Nephron (organoid): ENCODE measurements around the gene MED28.

Experiments used
- H3K27ac Mint-ChIP-seq, 3 experiments: 2 replicates each; pipeline ENCODE4 v1.8.0; 2020; ENCODE audit warnings: mixed read lengths in 3 of 3, mild to moderate bottlenecking in 2 of 3, moderate library complexity in 1 of 3
- H3K27me3 Mint-ChIP-seq: 2 replicates; pipeline ENCODE4 v1.8.0; 2021; ENCODE audit warnings: low read depth, mild to moderate bottlenecking, moderate library complexity, mixed read lengths
- H3K36me3 Mint-ChIP-seq: 2 replicates; pipeline ENCODE4 v1.8.0; 2020; ENCODE audit warnings: low read depth, mixed read lengths
- H3K4me1 Mint-ChIP-seq: 2 replicates; pipeline ENCODE4 v1.8.0; 2020; ENCODE audit warnings: mixed read lengths
- H3K4me3 Mint-ChIP-seq, 3 experiments: 2 replicates each; pipeline ENCODE4 v1.8.0; 2020; ENCODE audit warnings: mild to moderate bottlenecking in 3 of 3, mixed read lengths in 3 of 3, moderate library complexity in 2 of 3
- H3K9me3 Mint-ChIP-seq: 2 replicates; pipeline ENCODE4 v1.8.0; 2020; ENCODE audit warnings: mixed read lengths
- CTCF ChIP-seq, 3 experiments: fragments of 200-600 bp; sonication (generic); IDR thresholded peaks; one replicate each; pipeline ENCODE4 v1.5.0; 2021; ENCODE audit warnings: antibody characterized with exemption in 3 of 3; ENCODE audit not compliant: unreplicated experiment in 3 of 3

MED28 gene

DNA sequence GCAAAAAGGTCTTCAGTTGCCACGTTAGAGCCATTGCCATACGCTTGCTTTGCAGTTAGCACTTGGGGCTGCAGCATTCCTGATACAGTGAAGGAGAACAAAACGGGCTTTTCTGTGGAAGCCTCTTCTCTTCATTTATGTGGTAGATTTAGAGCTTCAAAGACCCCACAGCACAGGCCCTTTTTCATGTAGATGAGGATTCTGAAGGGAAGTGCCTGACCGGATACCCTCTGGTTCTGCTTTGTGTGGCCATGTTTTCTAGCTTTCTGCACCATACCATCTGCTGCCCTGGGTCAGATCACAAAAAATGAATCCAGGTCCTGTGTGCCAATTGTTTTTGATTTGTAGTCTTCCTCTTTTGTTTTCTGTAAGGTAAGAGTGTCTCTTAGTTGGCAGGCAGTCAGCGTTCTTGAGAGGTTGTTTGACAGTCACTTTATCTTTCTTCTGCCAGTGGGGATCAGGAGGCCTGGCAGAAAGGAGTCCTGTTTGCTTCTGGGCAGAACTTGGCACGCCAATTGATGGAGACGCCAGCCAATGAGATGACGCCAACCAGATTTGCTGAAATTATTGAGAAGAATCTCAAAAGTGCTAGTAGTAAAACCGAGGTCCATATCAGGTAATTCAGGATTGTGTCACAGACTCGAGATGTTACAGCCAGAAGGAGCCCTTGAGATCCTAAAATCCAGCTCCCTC is 29.8 kb upstream of the MED28 start:
- TF ChIP-seq CTCF (IDR thresholded peaks at IDR 0.05; ENCODE audit: unreplicated experiment in 3 of 3) = no peak
- peaks cover 50% of the 10 kb centered on the region for H3K36me3 Mint-ChIP-seq
- H3K4me3 Mint-ChIP-seq = no peak overlapping the region
- no peaks in the 10 kb centered on the region for H3K9me3 Mint-ChIP-seq
- no peak overlapping the region for H3K27ac Mint-ChIP-seq
- H3K4me1 Mint-ChIP-seq = peaks cover 9% of the 10 kb centered on the region
- no peaks in the 10 kb centered on the region for H3K27me3 Mint-ChIP-seq

GRCh38 chr4:17587094-17587822 is 27.2 kb upstream of the MED28 start:
- Mint-ChIP-seq H3K4me3 (no peak overlapping the region), H3K27me3 (no peaks in the 10 kb centered on the region), H3K36me3 (peaks cover 48% of the 10 kb centered on the region), H3K4me1 (peaks cover 6% of the 10 kb centered on the region), H3K27ac (peak overlapping the region; percentile 17 to 61 (median 38)), H3K9me3 (no peaks in the 10 kb centered on the region)
- no peak for TF ChIP-seq CTCF (IDR thresholded peaks at IDR 0.05; ENCODE audit: unreplicated experiment in 3 of 3)

DNA sequence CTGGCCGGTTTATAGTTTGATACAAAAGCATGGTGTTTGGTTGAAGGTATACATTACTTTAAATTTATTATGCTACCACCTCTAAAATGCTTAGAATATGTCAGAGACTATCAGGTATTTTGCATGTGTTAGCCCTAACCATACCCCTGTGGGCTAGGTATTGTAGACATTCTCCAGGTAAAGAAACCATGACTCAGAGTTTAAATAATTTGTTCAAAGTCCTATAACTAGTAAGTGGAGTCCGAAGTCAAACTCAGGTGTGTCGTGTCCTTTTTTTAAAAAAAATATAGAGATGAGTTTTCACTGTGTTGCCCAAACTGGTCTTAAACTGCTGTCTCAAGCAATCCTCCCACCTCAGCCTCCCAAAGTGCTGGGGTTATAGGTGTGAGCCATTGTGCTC is 25.1 kb upstream of the MED28 start:
- no peaks in the 10 kb centered on the region for H3K9me3 Mint-ChIP-seq
- peaks cover 58% of the 10 kb centered on the region for H3K36me3 Mint-ChIP-seq
- H3K4me3 Mint-ChIP-seq = no peak overlapping the region
- H3K27ac Mint-ChIP-seq = no peak overlapping the region
- H3K27me3 Mint-ChIP-seq = no peaks in the 10 kb centered on the region
- H3K4me1 Mint-ChIP-seq = peaks cover 6% of the 10 kb centered on the region
- no peak for TF ChIP-seq CTCF (IDR thresholded peaks at IDR 0.05; ENCODE audit: unreplicated experiment in 3 of 3)

GRCh38 chr4:17595471-17596005 is 18.9 kb upstream of the MED28 start:
- H3K27me3 Mint-ChIP-seq = no peaks in the 10 kb centered on the region
- no peak for TF ChIP-seq CTCF (IDR thresholded peaks at IDR 0.05; ENCODE audit: unreplicated experiment in 3 of 3)
- no peaks in the 10 kb centered on the region for H3K4me1 Mint-ChIP-seq

DNA sequence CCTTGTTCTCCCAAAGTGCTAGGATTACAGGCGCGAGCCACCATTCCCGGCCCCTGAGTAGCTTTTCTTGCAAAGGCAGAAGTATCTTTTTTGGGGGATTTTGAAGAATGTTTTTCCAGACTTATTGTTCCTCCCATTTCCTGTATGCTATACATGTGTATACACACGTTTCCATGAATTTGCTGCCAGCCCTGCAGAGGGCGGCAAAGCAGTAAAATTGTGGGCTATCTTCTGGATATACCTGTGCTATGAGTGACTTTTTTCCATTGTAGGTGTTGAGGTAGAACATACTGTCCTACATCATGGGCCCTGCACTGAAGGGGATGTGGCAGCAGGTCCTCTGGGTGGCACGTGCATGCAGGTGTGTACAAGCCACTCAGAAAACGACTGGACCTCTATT is 16.9 kb upstream of the MED28 start:
- no peaks in the 10 kb centered on the region for H3K4me1 Mint-ChIP-seq
- H3K27me3 Mint-ChIP-seq = no peaks in the 10 kb centered on the region
- H3K27ac Mint-ChIP-seq = no peak overlapping the region
- TF ChIP-seq CTCF (IDR thresholded peaks at IDR 0.05; ENCODE audit: unreplicated experiment in 3 of 3) = peak; percentile 20 to 34 (median 32)
- H3K4me3 Mint-ChIP-seq = no peak overlapping the region
- H3K9me3 Mint-ChIP-seq = no peaks in the 10 kb centered on the region
- peaks cover 47% of the 10 kb centered on the region for H3K36me3 Mint-ChIP-seq

More at GRCh38 chr4:17595471-17596005, 18.9 kb upstream of the MED28 start:
- Mint-ChIP-seq H3K36me3 (peaks cover 51% of the 10 kb centered on the region), H3K4me3 (no peak overlapping the region), H3K9me3 (no peaks in the 10 kb centered on the region), H3K27ac (no peak overlapping the region)
